Measurements from ENCODE around the gene ZGPAT.

The ZGPAT gene

GRCh38 chr20:63679799-63680305, 28.0 kb upstream of the ZGPAT start:
- no peaks in the 10 kb centered on the region for H3K9me3 ChIP-seq (ENCODE audit: insufficient read depth, low read depth, low read length)
- H3K4me3 ChIP-seq (ENCODE audit: low read length, poor library complexity, severe bottlenecking), result no peak overlapping the region
- no peak overlapping the region for H3K4me2 ChIP-seq (ENCODE audit: low read depth, low read length, poor library complexity, severe bottlenecking)
- no peaks in the 10 kb centered on the region for H3K36me3 ChIP-seq (ENCODE audit: insufficient read depth, low read length)
- TF ChIP-seq EZH2phosphoT487 (IDR thresholded peaks at IDR 0.05; ENCODE audit: borderline replicate concordance) (no peak), CTCF (conservative IDR thresholded peaks at IDR 0.05; ENCODE audit: low read length) (no peak)
- H3K9ac ChIP-seq (ENCODE audit: low read depth, low read length, poor library complexity, severe bottlenecking), result no peak overlapping the region
- no peaks in the 10 kb centered on the region for H3K9me2 ChIP-seq (replicated peaks; ENCODE audit: low read depth, low read length)
- H3K4me1 ChIP-seq (ENCODE audit: insufficient read depth, low read length, poor library complexity, severe bottlenecking), result peaks cover 4% of the 10 kb centered on the region
- no peaks in the 10 kb centered on the region for H3K79me2 ChIP-seq (ENCODE audit: insufficient read depth, low read length)
- no peaks in the 10 kb centered on the region for H3K27me3 ChIP-seq (ENCODE audit: insufficient read depth, low read length, poor library complexity, severe bottlenecking)
- no peak overlapping the region for H2AFZ ChIP-seq (ENCODE audit: low read length)
- H4K20me1 ChIP-seq (ENCODE audit: insufficient read depth, low read length, poor library complexity, severe bottlenecking), result no peaks in the 10 kb centered on the region
- no peaks in the 10 kb centered on the region for H3F3A ChIP-seq (ENCODE audit: low read depth)

GRCh38 chr20:63680427-63680826, 27.4 kb upstream of the ZGPAT start:
- Histone ChIP-seq H3K9me3 (ENCODE audit: insufficient read depth, low read depth, low read length) (no peaks in the 10 kb centered on the region), H2AFZ (ENCODE audit: low read length) (no peak overlapping the region), H3K9me2 (replicated peaks; ENCODE audit: low read depth, low read length) (no peaks in the 10 kb centered on the region), H3K79me2 (ENCODE audit: insufficient read depth, low read length) (no peaks in the 10 kb centered on the region), H3K9ac (ENCODE audit: low read depth, low read length, poor library complexity, severe bottlenecking) (no peak overlapping the region), H3K4me3 (ENCODE audit: low read length, poor library complexity, severe bottlenecking) (no peak overlapping the region), H3K4me2 (ENCODE audit: low read depth, low read length, poor library complexity, severe bottlenecking) (no peak overlapping the region), H4K20me1 (ENCODE audit: insufficient read depth, low read length, poor library complexity, severe bottlenecking) (no peaks in the 10 kb centered on the region), H3K36me3 (ENCODE audit: insufficient read depth, low read length) (no peaks in the 10 kb centered on the region), H3K27me3 (ENCODE audit: insufficient read depth, low read length, poor library complexity, severe bottlenecking) (no peaks in the 10 kb centered on the region), H3F3A (ENCODE audit: low read depth) (no peaks in the 10 kb centered on the region), H3K4me1 (ENCODE audit: insufficient read depth, low read length, poor library complexity, severe bottlenecking) (peaks cover 4% of the 10 kb centered on the region)
- TF ChIP-seq CTCF (conservative IDR thresholded peaks at IDR 0.05; ENCODE audit: low read length) (no peak), EZH2phosphoT487 (IDR thresholded peaks at IDR 0.05; ENCODE audit: borderline replicate concordance) (no peak)

GRCh38 chr20:63680857-63681608, 26.8 kb upstream of the ZGPAT start:
- Histone ChIP-seq H3K4me1 (ENCODE audit: insufficient read depth, low read length, poor library complexity, severe bottlenecking) (peaks cover 4% of the 10 kb centered on the region), H4K20me1 (ENCODE audit: insufficient read depth, low read length, poor library complexity, severe bottlenecking) (no peaks in the 10 kb centered on the region), H3K79me2 (ENCODE audit: insufficient read depth, low read length) (no peaks in the 10 kb centered on the region), H3K36me3 (ENCODE audit: insufficient read depth, low read length) (no peaks in the 10 kb centered on the region), H2AFZ (ENCODE audit: low read length) (no peak overlapping the region), H3K9me2 (replicated peaks; ENCODE audit: low read depth, low read length) (no peaks in the 10 kb centered on the region), H3K9ac (ENCODE audit: low read depth, low read length, poor library complexity, severe bottlenecking) (no peak overlapping the region), H3K4me2 (ENCODE audit: low read depth, low read length, poor library complexity, severe bottlenecking) (no peak overlapping the region), H3K4me3 (ENCODE audit: low read length, poor library complexity, severe bottlenecking) (no peak overlapping the region), H3K27me3 (ENCODE audit: insufficient read depth, low read length, poor library complexity, severe bottlenecking) (no peaks in the 10 kb centered on the region), H3K9me3 (ENCODE audit: insufficient read depth, low read depth, low read length) (no peaks in the 10 kb centered on the region), H3F3A (ENCODE audit: low read depth) (no peaks in the 10 kb centered on the region)
- TF ChIP-seq EZH2phosphoT487 (IDR thresholded peaks at IDR 0.05; ENCODE audit: borderline replicate concordance) (no peak), CTCF (conservative IDR thresholded peaks at IDR 0.05; ENCODE audit: low read length) (no peak)
